ENCODE results near the gene LAG3. TPM values are rescaled to one million over a fixed set of nuclear protein-coding genes. Genes with fewer than 3 reads are reported as not detected.

LAG3 gene
- polyA plus RNA-seq, 2 of the 4 experiments (the other 2 are of a cell fraction): 0.66 to 1.7 TPM

GRCh38 chr12:6765634-6766581 lies 6.4 kb upstream of the LAG3 start, which contains the start of gene PTMS:
Gene PTMS (plus strand): TSS chr12:6766363. CDS start chr12:6766706, 343 bp downstream.
- DNase-seq (ENCODE audit: low read depth in 1 of 2, low spot score in 1 of 2): peak; percentile 77 to 99
- ATAC-seq: peak; percentile 59 to 65
- Histone ChIP-seq H3K9me3 (no peaks in the 10 kb centered on the region), H3K27ac (peak within 1 kb of the TSS; percentile 94 to 99), H3K4me1 (peaks cover 55% of the 10 kb centered on the region), H3K4me2 (peak within 1 kb of the TSS; percentile 86), H3K4me3 (peak within 1 kb of the TSS; percentile 97)
- POLR2A ChIA-PET: interaction anchor here (0.6 to 5.1 kb wide), 17 partner anchors 8 to 283 kb away, joined by 3 to 118 read pairs (median 4); partner anchors contain the start of genes CDCA3, COPS7A, MLF2 and TPI1
- 2% methylated on average over 19 of the region's 63 CpGs for whole genome bisulfite sequencing (ENCODE audit: missing lambda C conversion rate)
- no peak for FAIRE-seq
- CTCF ChIA-PET: interaction anchor here (0.5 to 26.0 kb wide), 33 partner anchors 8 to 227 kb away, joined by 3 to 670 read pairs (median 5); partner anchors contain the start of genes CD4, CDCA3, COPS7A and MLF2
- TF ChIP-seq CTCF (IDR thresholded peaks at IDR 0.05) (no peak), JUNB (IDR thresholded peaks at IDR 0.05) (no peak), CHD4 (IDR thresholded peaks at IDR 0.05; ENCODE audit: borderline replicate concordance) (0 out of 2 replicates have a peak, but pooled peaks have one; percentile 8), BCL3 (IDR thresholded peaks at IDR 0.05) (peak; percentile 98; the same call in 2 of the 3 replicates), HEYL (CRISPR knock-in tag; IDR thresholded peaks at IDR 0.05) (no peak), JUN (IDR thresholded peaks at IDR 0.05) (peak; percentile 53 to 95), EHF (CRISPR knock-in tag; IDR thresholded peaks at IDR 0.05) (no peak), HMGXB4 (CRISPR knock-in tag; IDR thresholded peaks at IDR 0.05; ENCODE audit: borderline replicate concordance) (no peak), FOSL2 (IDR thresholded peaks at IDR 0.05) (no peak), FOSL2 (CRISPR knock-in tag; IDR thresholded peaks at IDR 0.05) (no peak), CHD2 (IDR thresholded peaks at IDR 0.05; ENCODE audit: low read length, partially characterized antibody) (no peak), FOXS1 (CRISPR knock-in tag; IDR thresholded peaks at IDR 0.05) (no peak), KDM1A (IDR thresholded peaks at IDR 0.05; ENCODE audit: low read depth) (no peak), RCOR1 (IDR thresholded peaks at IDR 0.05; ENCODE audit: low read depth, low read length) (no peak), POLR2A (IDR thresholded peaks at IDR 0.05; ENCODE audit: low read length) (peak; percentile 100), REST (IDR thresholded peaks at IDR 0.05) (no peak; the same call in 1 of the 2 replicates), PBX3 (IDR thresholded peaks at IDR 0.05) (peak; percentile 66; the same call in 1 of the 2 replicates), USF2 (IDR thresholded peaks at IDR 0.05) (no peak), CEBPB (IDR thresholded peaks at IDR 0.05) (no peak), ZFP36 (IDR thresholded peaks at IDR 0.05; ENCODE audit: borderline replicate concordance, partially characterized antibody) (no peak), HES2 (IDR thresholded peaks at IDR 0.05) (no peak), ZSCAN20 (CRISPR knock-in tag; IDR thresholded peaks at IDR 0.05) (no peak), HDAC2 (IDR thresholded peaks at IDR 0.05) (no peak), MAX (IDR thresholded peaks at IDR 0.05) (peak; percentile 66), CBX2 (IDR thresholded peaks at IDR 0.05; ENCODE audit: borderline replicate concordance, low read depth) (no peak), MAFK (IDR thresholded peaks at IDR 0.05; ENCODE audit: partially characterized antibody) (no peak), ATOH8 (CRISPR knock-in tag; IDR thresholded peaks at IDR 0.05; ENCODE audit: low read depth) (no peak)
